OCI-LY3 (cell line): ENCODE data around the gene TMC5.

Experiments used
- EZH2phosphoT487 ChIP-seq: fragments of 200-600 bp; shearing (Covaris generic); IDR thresholded peaks from 2 replicates; pipeline ENCODE4 v1.6.1; 2018; ENCODE audit warnings: antibody characterized with exemption, mixed run types, low read depth
- TF ChIP-seq, protein P1 (sequence below): fragments of 200-600, 300-600 bp; sonication (generic); IDR thresholded peaks from 2 replicates; pipeline ENCODE4 v1.5.1; 2014; ENCODE audit warnings: antibody characterized with exemption, low read length, low read depth

GRCh38 chr16:19540241-19540970 lies 122.7 kb downstream of the TMC5 start:
- TF ChIP-seq, protein P1, sequence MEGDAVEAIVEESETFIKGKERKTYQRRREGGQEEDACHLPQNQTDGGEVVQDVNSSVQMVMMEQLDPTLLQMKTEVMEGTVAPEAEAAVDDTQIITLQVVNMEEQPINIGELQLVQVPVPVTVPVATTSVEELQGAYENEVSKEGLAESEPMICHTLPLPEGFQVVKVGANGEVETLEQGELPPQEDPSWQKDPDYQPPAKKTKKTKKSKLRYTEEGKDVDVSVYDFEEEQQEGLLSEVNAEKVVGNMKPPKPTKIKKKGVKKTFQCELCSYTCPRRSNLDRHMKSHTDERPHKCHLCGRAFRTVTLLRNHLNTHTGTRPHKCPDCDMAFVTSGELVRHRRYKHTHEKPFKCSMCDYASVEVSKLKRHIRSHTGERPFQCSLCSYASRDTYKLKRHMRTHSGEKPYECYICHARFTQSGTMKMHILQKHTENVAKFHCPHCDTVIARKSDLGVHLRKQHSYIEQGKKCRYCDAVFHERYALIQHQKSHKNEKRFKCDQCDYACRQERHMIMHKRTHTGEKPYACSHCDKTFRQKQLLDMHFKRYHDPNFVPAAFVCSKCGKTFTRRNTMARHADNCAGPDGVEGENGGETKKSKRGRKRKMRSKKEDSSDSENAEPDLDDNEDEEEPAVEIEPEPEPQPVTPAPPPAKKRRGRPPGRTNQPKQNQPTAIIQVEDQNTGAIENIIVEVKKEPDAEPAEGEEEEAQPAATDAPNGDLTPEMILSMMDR = no peak
- TF ChIP-seq EZH2phosphoT487 = no peak
